Osteoblast (primary cell): ENCODE data around the gene FAM227B. TPM values are rescaled to one million over a fixed set of nuclear protein-coding genes. Genes with fewer than 3 reads are reported as not detected.

Experiments
- DNase-seq: peaks from one replicate; pipeline ENCODE4 v3.0.0; 2011; ENCODE audit warnings: low spot score, mixed read lengths; ENCODE audit not compliant: insufficient read length; ENCODE audit errors: missing footprints
- H2AFZ ChIP-seq: 2 replicates; pipeline ENCODE4 v1.6.0; 2011; ENCODE audit warnings: mild to moderate bottlenecking, low read length
- H3K27ac ChIP-seq: 2 replicates; pipeline ENCODE4 v1.5.1; 2011; ENCODE audit warnings: mild to moderate bottlenecking, low read depth, low read length, moderate library complexity
- H3K27me3 ChIP-seq: 2 replicates; pipeline ENCODE4 v1.6.0; 2012; ENCODE audit warnings: mild to moderate bottlenecking, control low read depth, inconsistent platforms, low read length, moderate library complexity; ENCODE audit not compliant: insufficient read depth
- H3K36me3 ChIP-seq: 2 replicates; pipeline ENCODE4 v1.5.1; 2011; ENCODE audit warnings: mild to moderate bottlenecking, low read length, control low read depth, moderate library complexity; ENCODE audit not compliant: insufficient read depth
- H3K4me1 ChIP-seq: 2 replicates; pipeline ENCODE4 v1.5.1; 2011; ENCODE audit warnings: mild to moderate bottlenecking, low read length, control low read depth, moderate library complexity; ENCODE audit not compliant: insufficient read depth
- H3K4me2 ChIP-seq: 2 replicates; pipeline ENCODE4 v1.6.0; 2011; ENCODE audit warnings: mild to moderate bottlenecking, low read length; ENCODE audit not compliant: insufficient read depth
- H3K4me3 ChIP-seq: fragments of 200-600 bp; sonication (generic); 3 replicates; pipeline ENCODE4 v1.5.1; 2012; ENCODE audit warnings: mild to moderate bottlenecking, low read length, inconsistent platforms; ENCODE audit not compliant: insufficient read depth
- H3K79me2 ChIP-seq: 2 replicates; pipeline ENCODE4 v1.6.0; 2012; ENCODE audit warnings: mild to moderate bottlenecking, low read length, control low read depth, inconsistent platforms; ENCODE audit not compliant: insufficient read depth
- H3K9me3 ChIP-seq: 2 replicates; pipeline ENCODE4 v1.5.1; 2011; ENCODE audit warnings: low read depth, low read length, control low read depth
- H4K20me1 ChIP-seq: 2 replicates; pipeline ENCODE4 v1.6.0; 2012; ENCODE audit warnings: mild to moderate bottlenecking, low read length, control low read depth; ENCODE audit not compliant: insufficient read depth
- CTCF ChIP-seq: IDR thresholded peaks from 2 replicates; pipeline ENCODE4 v1.5.1; 2011; ENCODE audit warnings: mild to moderate bottlenecking, low read depth, low read length, moderate library complexity; ENCODE audit errors: extremely low read depth
- total RNA-seq: library from RNA; depleted of rRNA; stranded (reverse); fragments of >200 nt; gene quantifications from 2 replicates; pipeline ENCODE4 v1.2.3, GENCODE V29; 2012

The FAM227B gene
- total RNA-seq, 1 donor: 4.3 TPM

- DNase-seq: peak; percentile 38
- Histone ChIP-seq H4K20me1 (no peaks in the 10 kb centered on the region), H3K4me3 (no peak overlapping the region), H3K4me2 (no peak overlapping the region), H2AFZ (no peak overlapping the region), H3K27ac (no peak overlapping the region), H3K9me3 (no peaks in the 10 kb centered on the region), H3K4me1 (peaks cover 10% of the 10 kb centered on the region), H3K27me3 (no peaks in the 10 kb centered on the region), H3K79me2 (no peaks in the 10 kb centered on the region), H3K36me3 (no peaks in the 10 kb centered on the region)
- no peak for TF ChIP-seq CTCF
Observed at GRCh38 chr15:49415638-49416037, 205.0 kb downstream of the FAM227B start.

GRCh38 chr15:49415149-49415548, 205.5 kb downstream of the FAM227B start:
- DNase-seq: no peak
- Histone ChIP-seq H3K36me3 (no peaks in the 10 kb centered on the region), H3K4me2 (no peak overlapping the region), H3K27ac (no peak overlapping the region), H2AFZ (no peak overlapping the region), H3K9me3 (no peaks in the 10 kb centered on the region), H3K4me3 (no peak overlapping the region), H4K20me1 (no peaks in the 10 kb centered on the region), H3K79me2 (no peaks in the 10 kb centered on the region), H3K4me1 (peaks cover 10% of the 10 kb centered on the region), H3K27me3 (no peaks in the 10 kb centered on the region)
- no peak for TF ChIP-seq CTCF

GRCh38 chr15:49412797-49413196, 207.8 kb downstream of the FAM227B start:
- Histone ChIP-seq H3K4me2 (no peak overlapping the region), H3K79me2 (no peaks in the 10 kb centered on the region), H3K36me3 (no peaks in the 10 kb centered on the region), H3K27me3 (no peaks in the 10 kb centered on the region), H2AFZ (no peak overlapping the region), H4K20me1 (no peaks in the 10 kb centered on the region), H3K4me1 (peaks cover 10% of the 10 kb centered on the region), H3K27ac (no peak overlapping the region), H3K4me3 (no peak overlapping the region), H3K9me3 (no peaks in the 10 kb centered on the region)
- DNase-seq: no peak
- TF ChIP-seq CTCF: no peak

- no peaks in the 10 kb centered on the region for H3K27me3 ChIP-seq
- no peak overlapping the region for H3K4me3 ChIP-seq
- no peaks in the 10 kb centered on the region for H4K20me1 ChIP-seq
- H3K36me3 ChIP-seq: no peaks in the 10 kb centered on the region
- H3K79me2 ChIP-seq: no peaks in the 10 kb centered on the region
- no peak overlapping the region for H2AFZ ChIP-seq
- no peak overlapping the region for H3K4me2 ChIP-seq
- peaks cover 4% of the 10 kb centered on the region for H3K4me1 ChIP-seq
- H3K27ac ChIP-seq: no peak overlapping the region
- no peak for TF ChIP-seq CTCF
- no peaks in the 10 kb centered on the region for H3K9me3 ChIP-seq
- DNase-seq: no peak
Observed at GRCh38 chr15:49410641-49411040, 210.0 kb downstream of the FAM227B start.
